OCI-LY7 (cell line): ENCODE results near the gene LIFR. TPM values are rescaled to one million over a fixed set of nuclear protein-coding genes. Genes with fewer than 3 reads are reported as not detected.

Source experiments
- Bru-seq: library from RNA; stranded (reverse); fragments of 400-500 nt; gene quantifications from one replicate; lab custom pipeline; 2021; lab: Mats Ljungman, UMichigan
- BruChase-seq, 2 experiments: library from RNA; stranded (reverse); fragments of 400-500 nt; gene quantifications; one replicate each; lab custom pipeline; 2021; lab: Mats Ljungman, UMichigan
- BruUV-seq: library from RNA; stranded (reverse); fragments of 400-500 nt; replicated peaks from 2 replicates; lab custom pipeline; 2021; lab: Mats Ljungman, UMichigan
- CTCF ChIA-PET: fragments of 300-600 bp; sonication (Branson Sonifier 250); formaldehyde crosslinking; loops from one replicate; lab custom pipeline; 2022; ENCODE audit warnings: antibody characterized with exemption; ENCODE audit not compliant: unreplicated experiment; lab: Charles Lee
- POLR2A ChIA-PET: fragments of 300-600 bp; sonication (Branson Sonifier 250); formaldehyde crosslinking; loops from one replicate; lab custom pipeline; 2022; ENCODE audit warnings: antibody characterized with exemption; lab: Charles Lee
- DNase-seq: peaks from one replicate; pipeline ENCODE4 v3.0.0-alpha.2; 2015; ENCODE audit warnings: low spot score
- H2AFZ ChIP-seq: fragments of 200-600 bp; sonication (generic), shearing (Covaris generic); 2 replicates; pipeline ENCODE4 v1.6.1; 2014; ENCODE audit warnings: mild to moderate bottlenecking, antibody characterized with exemption, low read length, moderate library complexity
- H3K27ac ChIP-seq: fragments of 200-600 bp; sonication (generic); 2 replicates; pipeline ENCODE4 v1.5.1; 2014; ENCODE audit warnings: mixed run types, low read depth, mild to moderate bottlenecking, moderate library complexity, low read length, inconsistent platforms; ENCODE audit not compliant: poor library complexity, severe bottlenecking
- H3K36me3 ChIP-seq: fragments of 200-600 bp; sonication (generic); 2 replicates; pipeline ENCODE4 v1.6.1; 2014; ENCODE audit warnings: mild to moderate bottlenecking, antibody characterized with exemption, low read length, moderate library complexity, mixed read lengths; ENCODE audit not compliant: insufficient read depth
- H3K4me1 ChIP-seq: fragments of 200-600 bp; sonication (generic); 2 replicates; pipeline ENCODE4 v1.5.1; 2014; ENCODE audit warnings: mild to moderate bottlenecking, low read length; ENCODE audit not compliant: insufficient read depth, poor library complexity, severe bottlenecking
- H3K4me2 ChIP-seq: fragments of 200-600 bp; sonication (generic); 2 replicates; pipeline ENCODE4 v1.6.1; 2014; ENCODE audit warnings: mild to moderate bottlenecking, low read length
- H3K4me3 ChIP-seq: fragments of 200-600 bp; sonication (generic); 2 replicates; pipeline ENCODE4 v1.5.1; 2014; ENCODE audit warnings: mild to moderate bottlenecking, low read depth, low read length; ENCODE audit not compliant: poor library complexity, severe bottlenecking
- H3K79me2 ChIP-seq: fragments of 200-600 bp; sonication (generic); 2 replicates; pipeline ENCODE4 v1.6.1; 2016; ENCODE audit warnings: low read depth, mild to moderate bottlenecking, low read length, moderate library complexity, mixed read lengths; ENCODE audit not compliant: insufficient read depth
- H3K9me2 ChIP-seq: fragments of 200-600 bp; sonication (generic); 2 replicates; pipeline ENCODE4 v1.6.1; 2016; ENCODE audit warnings: mild to moderate bottlenecking, low read length, mixed read lengths; ENCODE audit not compliant: insufficient read depth
- H3K9me3 ChIP-seq: fragments of 200-600 bp; sonication (generic); 2 replicates; pipeline ENCODE4 v1.6.1; 2014; ENCODE audit warnings: mild to moderate bottlenecking, mixed run types, low read length, mixed read lengths
- H4K20me1 ChIP-seq: fragments of 200-600 bp; sonication (generic); 2 replicates; pipeline ENCODE4 v1.6.1; 2014; ENCODE audit warnings: mild to moderate bottlenecking, antibody characterized with exemption, low read length, moderate library complexity, mixed read lengths; ENCODE audit not compliant: insufficient read depth
- CTCF ChIP-seq: fragments of 200-600 bp; sonication (generic); conservative IDR thresholded peaks from 2 replicates; pipeline ENCODE4 v1.5.1; 2014; ENCODE audit warnings: mild to moderate bottlenecking, antibody characterized with exemption, low read length, moderate library complexity, mixed read lengths
- EZH2phosphoT487 ChIP-seq: fragments of 200-600 bp; sonication (generic); IDR thresholded peaks from 2 replicates; pipeline ENCODE4 v1.6.1; 2018; ENCODE audit warnings: low read depth, borderline replicate concordance, mild to moderate bottlenecking, mixed run types, antibody characterized with exemption, low read length, moderate library complexity, mixed read lengths
- intact Hi-C: fragments of 100-400 bp; cut with micrococcal nuclease; formaldehyde crosslinking; loops from one replicate; pipeline ENCODE4 v1.10.0; 2022; ENCODE audit not compliant: unreplicated experiment
- long read RNA-seq: library from polyadenylated mRNA; stranded (forward); transcript quantifications from one replicate; pipeline ENCODE4 v2.0.0, GENCODE V29; 2022
- total RNA-seq, 2 experiments: library from RNA; depleted of rRNA in 1 of 2; stranded (reverse); fragments of >200 nt in 1 of 2; shearing (Covaris generic) in 1 of 2; gene quantifications; 2 replicates each; pipeline ENCODE4 v1.2.3, GENCODE V29; 2014 to 2022

Gene LIFR, protein sequence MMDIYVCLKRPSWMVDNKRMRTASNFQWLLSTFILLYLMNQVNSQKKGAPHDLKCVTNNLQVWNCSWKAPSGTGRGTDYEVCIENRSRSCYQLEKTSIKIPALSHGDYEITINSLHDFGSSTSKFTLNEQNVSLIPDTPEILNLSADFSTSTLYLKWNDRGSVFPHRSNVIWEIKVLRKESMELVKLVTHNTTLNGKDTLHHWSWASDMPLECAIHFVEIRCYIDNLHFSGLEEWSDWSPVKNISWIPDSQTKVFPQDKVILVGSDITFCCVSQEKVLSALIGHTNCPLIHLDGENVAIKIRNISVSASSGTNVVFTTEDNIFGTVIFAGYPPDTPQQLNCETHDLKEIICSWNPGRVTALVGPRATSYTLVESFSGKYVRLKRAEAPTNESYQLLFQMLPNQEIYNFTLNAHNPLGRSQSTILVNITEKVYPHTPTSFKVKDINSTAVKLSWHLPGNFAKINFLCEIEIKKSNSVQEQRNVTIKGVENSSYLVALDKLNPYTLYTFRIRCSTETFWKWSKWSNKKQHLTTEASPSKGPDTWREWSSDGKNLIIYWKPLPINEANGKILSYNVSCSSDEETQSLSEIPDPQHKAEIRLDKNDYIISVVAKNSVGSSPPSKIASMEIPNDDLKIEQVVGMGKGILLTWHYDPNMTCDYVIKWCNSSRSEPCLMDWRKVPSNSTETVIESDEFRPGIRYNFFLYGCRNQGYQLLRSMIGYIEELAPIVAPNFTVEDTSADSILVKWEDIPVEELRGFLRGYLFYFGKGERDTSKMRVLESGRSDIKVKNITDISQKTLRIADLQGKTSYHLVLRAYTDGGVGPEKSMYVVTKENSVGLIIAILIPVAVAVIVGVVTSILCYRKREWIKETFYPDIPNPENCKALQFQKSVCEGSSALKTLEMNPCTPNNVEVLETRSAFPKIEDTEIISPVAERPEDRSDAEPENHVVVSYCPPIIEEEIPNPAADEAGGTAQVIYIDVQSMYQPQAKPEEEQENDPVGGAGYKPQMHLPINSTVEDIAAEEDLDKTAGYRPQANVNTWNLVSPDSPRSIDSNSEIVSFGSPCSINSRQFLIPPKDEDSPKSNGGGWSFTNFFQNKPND
- not detected in 2 replicates for total RNA-seq (2014; rRNA removed; shearing (Covaris generic))
- total RNA-seq (2022) = not detected in 2 replicates
- Bru-seq, nascent RNA = percentile 6 among the genes with signal in this experiment
- not detected for BruChase-seq, experiment 1, labeled RNA remaining after a 6-hour chase
- percentile 11 among the genes with signal in this experiment for BruChase-seq, experiment 2, labeled RNA remaining after a 2-hour chase
- long read RNA-seq = 0 reads

DNA sequence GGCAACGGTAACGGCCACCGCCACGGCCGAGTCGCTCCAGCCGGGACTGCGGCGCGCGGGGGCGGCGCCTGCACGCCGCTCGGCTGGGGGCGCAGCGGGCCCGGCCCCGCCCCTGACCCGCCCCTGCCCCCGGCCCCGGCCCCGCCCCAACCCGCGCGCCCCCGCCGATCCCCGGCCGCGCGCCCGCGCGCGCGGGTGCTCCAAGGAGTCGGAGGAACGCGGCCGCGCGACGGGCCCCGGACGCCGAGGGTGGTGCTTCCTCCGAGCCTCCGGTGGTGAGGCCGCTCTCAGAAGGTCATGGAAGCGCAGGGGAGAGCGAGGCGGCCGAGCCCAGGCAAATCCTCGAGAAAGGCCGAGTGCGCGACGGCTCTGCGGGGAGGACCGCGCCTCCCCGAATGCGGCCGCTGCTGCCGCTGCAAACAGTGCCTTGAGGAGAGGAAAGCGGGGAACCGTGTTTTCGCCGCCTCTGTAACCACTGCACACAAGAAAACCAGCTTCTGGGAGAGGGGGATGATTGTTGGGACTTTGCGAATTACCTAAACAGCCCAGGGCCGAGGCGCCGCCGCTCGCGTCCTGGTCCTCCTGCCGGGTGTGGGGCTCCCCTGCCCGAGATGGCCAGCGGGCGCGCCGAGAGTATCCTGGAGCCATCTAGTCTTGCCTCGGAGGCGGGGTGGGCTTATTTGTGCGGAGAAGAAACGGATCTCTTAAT is at the start of gene LIFR:
LIFR (minus strand) TSS at position 48 of the 709 bp plus-strand sequence. CDS start 25,999 bp downstream, outside the sequence.
- Histone ChIP-seq H3K4me2 (no peak within 1 kb of the TSS), H4K20me1 (no peaks in the 10 kb centered on the region), H2AFZ (no peak within 1 kb of the TSS), H3K36me3 (no peaks in the 10 kb centered on the region), H3K9me3 (no peaks in the 10 kb centered on the region), H3K27ac (no peak within 1 kb of the TSS), H3K4me3 (no peak within 1 kb of the TSS), H3K79me2 (no peaks in the 10 kb centered on the region), H3K9me2 (no peaks in the 10 kb centered on the region), H3K4me1 (no peaks in the 10 kb centered on the region)
- BruUV-seq = no TSS peak
- DNase-seq = no peak
- CTCF ChIA-PET = no interaction called here
- intact Hi-C loops = no loop called here
- POLR2A ChIA-PET = no interaction called here
- TF ChIP-seq EZH2phosphoT487 (no peak), CTCF (no peak)

DNA sequence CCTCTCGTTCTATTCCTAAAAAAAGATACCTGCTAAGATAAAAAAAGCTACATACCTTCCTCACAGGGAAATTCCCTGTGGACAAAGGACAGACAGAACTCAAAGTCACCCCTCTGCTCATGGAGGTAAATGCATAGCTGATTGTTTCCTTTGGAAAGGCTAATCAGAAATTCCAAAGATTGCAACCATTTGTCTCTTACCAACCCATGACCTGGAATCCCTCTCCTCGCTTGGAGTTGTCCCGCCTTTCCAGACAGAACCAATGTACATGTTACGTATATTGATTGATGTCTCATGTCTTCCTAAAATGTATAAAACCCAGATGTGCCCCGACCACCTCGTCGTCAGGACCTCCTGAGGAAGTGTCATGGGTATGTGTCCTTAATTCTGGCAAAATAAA is 49.2 kb upstream of the LIFR start:
- Histone ChIP-seq H2AFZ (no peak overlapping the region), H3K79me2 (no peaks in the 10 kb centered on the region), H3K4me3 (no peak overlapping the region), H3K4me1 (no peaks in the 10 kb centered on the region), H3K4me2 (no peak overlapping the region), H3K9me3 (no peaks in the 10 kb centered on the region), H4K20me1 (no peaks in the 10 kb centered on the region), H3K9me2 (no peaks in the 10 kb centered on the region), H3K27ac (no peak overlapping the region), H3K36me3 (no peaks in the 10 kb centered on the region)
- ChIA-PET POLR2A (no interaction called here), CTCF (no interaction called here)
- no peak for DNase-seq
- no peak for TF ChIP-seq EZH2phosphoT487
- no peak for TF ChIP-seq CTCF
- intact Hi-C loops = no loop called here
- no TSS peak for BruUV-seq
